ENCODE data around the gene DNAJA2.
"Not testable (repeated sequence)": the region's sequence is repeated elsewhere in the genome, so short reads cannot be mapped to it uniquely, and the experiment has no call there.

DNAJA2 gene

GRCh38 chr16:46973207-46973995, at the start of gene DNAJA2:
DNAJA2 (minus strand) TSS chr16:46973674; CDS start chr16:46973572, 102 bp downstream.
- peak; percentile 88 for DNase-seq (ENCODE audit: low spot score)

GRCh38 chr16:47019568-47019967, 46.1 kb upstream of the DNAJA2 start:
- no peak for DNase-seq (ENCODE audit: low spot score)

- no peak for DNase-seq (ENCODE audit: low spot score)
Measured at GRCh38 chr16:47018223-47018891, 44.9 kb upstream of the DNAJA2 start.

- DNase-seq (ENCODE audit: low spot score): no peak
Measured at GRCh38 chr16:47017636-47018035, 44.2 kb upstream of the DNAJA2 start.

GRCh38 chr16:47016700-47017133, 43.2 kb upstream of the DNAJA2 start:
- DNase-seq (ENCODE audit: low spot score): no peak

- DNase-seq (ENCODE audit: low spot score): no peak
Measured at GRCh38 chr16:47013910-47014309, 40.4 kb upstream of the DNAJA2 start.

GRCh38 chr16:47013172-47013571, 39.7 kb upstream of the DNAJA2 start:
- no peak for DNase-seq (ENCODE audit: low spot score)

GRCh38 chr16:47010812-47011211, 37.3 kb upstream of the DNAJA2 start:
- DNase-seq (ENCODE audit: low spot score): not testable (repeated sequence)

- no peak for DNase-seq (ENCODE audit: low spot score)
Measured at GRCh38 chr16:47008612-47009011, 35.1 kb upstream of the DNAJA2 start.

- DNase-seq (ENCODE audit: low spot score): no peak
Measured at GRCh38 chr16:47008174-47008573, 34.7 kb upstream of the DNAJA2 start.

- no peak for DNase-seq (ENCODE audit: low spot score)
Measured at GRCh38 chr16:47004652-47005051, 31.2 kb upstream of the DNAJA2 start.

- not testable (repeated sequence) for DNase-seq (ENCODE audit: low spot score)
Measured at GRCh38 chr16:47000066-47000465, 26.6 kb upstream of the DNAJA2 start.

GRCh38 chr16:46997844-46998243, 24.4 kb upstream of the DNAJA2 start:
- no peak for DNase-seq (ENCODE audit: low spot score)

GRCh38 chr16:46996952-46997458, 23.5 kb upstream of the DNAJA2 start:
- no peak for DNase-seq (ENCODE audit: low spot score)

- DNase-seq (ENCODE audit: low spot score): no peak
Measured at GRCh38 chr16:46996391-46996790, 22.9 kb upstream of the DNAJA2 start.

- no peak for DNase-seq (ENCODE audit: low spot score)
Measured at GRCh38 chr16:46991729-46992704, 18.5 kb upstream of the DNAJA2 start.

GRCh38 chr16:46986896-46987295, 13.4 kb upstream of the DNAJA2 start:
- DNase-seq (ENCODE audit: low spot score): no peak

GRCh38 chr16:46986438-46986837, 13.0 kb upstream of the DNAJA2 start:
- DNase-seq (ENCODE audit: low spot score): no peak

- DNase-seq (ENCODE audit: low spot score): no peak
Measured at GRCh38 chr16:46982335-46982734, 8.9 kb upstream of the DNAJA2 start.

- no peak for DNase-seq (ENCODE audit: low spot score)
Measured at GRCh38 chr16:46980926-46981325, 7.5 kb upstream of the DNAJA2 start.

GRCh38 chr16:46976550-46976949, 3.1 kb upstream of the DNAJA2 start:
- no peak for DNase-seq (ENCODE audit: low spot score)

- DNase-seq (ENCODE audit: low spot score): no peak
Measured at GRCh38 chr16:46975908-46976470, 2.5 kb upstream of the DNAJA2 start.

Data from hematopoietic multipotent progenitor cell treated with erythropoietin and hydrocortisone succinate and interleukin-3 and kit ligand, for 15 days (in vitro differentiated cells).